ENCODE data around the gene FARS2.

The FARS2 gene

DNA sequence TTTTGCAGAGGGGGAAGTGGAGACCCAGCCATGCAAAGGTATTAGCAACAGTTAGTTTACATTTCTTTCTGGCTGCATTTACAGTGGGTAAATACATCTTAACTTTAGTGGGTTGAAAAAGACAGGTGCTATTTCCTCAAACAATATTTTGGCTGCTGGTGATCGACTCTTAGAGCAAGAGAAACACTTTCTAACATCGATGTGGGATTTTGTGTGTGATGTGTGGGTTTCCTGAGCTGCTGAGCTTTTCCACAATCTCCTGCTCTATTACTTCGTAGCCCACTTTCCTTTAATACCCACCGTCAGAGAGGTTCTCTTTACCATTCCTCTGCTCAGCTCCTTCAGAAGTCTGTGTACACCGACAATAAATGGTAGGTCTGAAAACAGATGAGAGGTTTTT, 406.4 kb downstream of the FARS2 start:
- TF ChIP-seq, protein P1, sequence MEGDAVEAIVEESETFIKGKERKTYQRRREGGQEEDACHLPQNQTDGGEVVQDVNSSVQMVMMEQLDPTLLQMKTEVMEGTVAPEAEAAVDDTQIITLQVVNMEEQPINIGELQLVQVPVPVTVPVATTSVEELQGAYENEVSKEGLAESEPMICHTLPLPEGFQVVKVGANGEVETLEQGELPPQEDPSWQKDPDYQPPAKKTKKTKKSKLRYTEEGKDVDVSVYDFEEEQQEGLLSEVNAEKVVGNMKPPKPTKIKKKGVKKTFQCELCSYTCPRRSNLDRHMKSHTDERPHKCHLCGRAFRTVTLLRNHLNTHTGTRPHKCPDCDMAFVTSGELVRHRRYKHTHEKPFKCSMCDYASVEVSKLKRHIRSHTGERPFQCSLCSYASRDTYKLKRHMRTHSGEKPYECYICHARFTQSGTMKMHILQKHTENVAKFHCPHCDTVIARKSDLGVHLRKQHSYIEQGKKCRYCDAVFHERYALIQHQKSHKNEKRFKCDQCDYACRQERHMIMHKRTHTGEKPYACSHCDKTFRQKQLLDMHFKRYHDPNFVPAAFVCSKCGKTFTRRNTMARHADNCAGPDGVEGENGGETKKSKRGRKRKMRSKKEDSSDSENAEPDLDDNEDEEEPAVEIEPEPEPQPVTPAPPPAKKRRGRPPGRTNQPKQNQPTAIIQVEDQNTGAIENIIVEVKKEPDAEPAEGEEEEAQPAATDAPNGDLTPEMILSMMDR (conservative IDR thresholded peaks at IDR 0.05; ENCODE audit: low read depth, low read length), result no peak
- DNase-seq (ENCODE audit: low read depth), result no peak
- no peak overlapping the region for H3K4me3 ChIP-seq (ENCODE audit: low read depth, low read length)

DNA sequence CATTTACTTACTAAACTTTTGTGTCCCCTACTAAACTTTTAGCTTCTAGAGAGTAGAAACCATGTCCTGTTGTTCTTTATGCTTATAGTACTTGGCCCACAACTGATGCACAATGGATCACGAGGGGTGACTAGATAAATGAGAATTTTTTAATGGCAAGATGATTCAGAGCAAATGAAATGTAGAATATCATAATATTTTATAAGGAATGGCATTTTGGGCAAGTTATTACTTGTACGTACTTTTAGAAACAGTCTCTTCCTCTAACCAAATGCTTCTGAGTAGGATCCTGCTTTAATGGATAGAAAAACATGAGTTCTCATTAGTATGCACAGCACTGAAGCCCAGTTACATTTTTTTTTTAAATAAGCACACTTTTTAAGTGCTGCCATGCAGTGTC, 409.1 kb downstream of the FARS2 start:
- TF ChIP-seq, protein P1 (conservative IDR thresholded peaks at IDR 0.05; ENCODE audit: low read depth, low read length), result no peak

DNA sequence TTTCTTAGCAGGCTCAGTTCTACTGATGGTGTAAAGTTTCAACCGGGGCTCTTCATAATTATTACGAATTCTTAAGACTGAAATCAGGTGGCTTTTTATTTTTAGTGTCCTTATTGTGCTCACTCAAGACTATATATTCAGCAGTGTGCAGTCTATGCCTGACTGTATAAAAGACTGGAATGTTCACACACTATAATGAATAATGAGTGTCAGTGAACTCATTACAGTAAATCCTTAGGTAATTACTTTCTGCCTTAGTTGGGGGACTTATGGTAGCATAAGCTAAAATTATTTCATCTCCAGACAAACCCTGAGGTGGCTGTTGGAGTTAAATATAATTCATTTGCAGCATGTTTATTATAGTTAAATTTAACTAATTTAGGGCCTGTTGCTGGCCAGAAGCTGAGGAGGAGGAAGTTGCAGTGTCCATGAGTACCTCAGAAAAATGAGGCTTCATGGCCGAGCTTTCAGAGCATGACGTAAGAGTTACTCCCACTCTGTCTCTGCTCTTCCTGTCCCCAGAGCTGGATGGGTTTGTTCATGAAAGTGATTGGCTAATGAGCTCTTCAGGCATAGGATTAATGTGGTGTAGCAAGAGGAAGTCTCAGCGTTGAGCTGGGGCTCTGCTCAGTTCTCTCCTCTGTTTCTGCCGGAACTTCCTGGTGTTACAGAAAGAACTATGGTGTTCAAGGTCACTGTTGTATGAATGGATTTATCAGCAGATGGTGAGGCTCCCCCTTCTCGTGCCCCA, 409.7 kb downstream of the FARS2 start:
- TF ChIP-seq, protein P1 (conservative IDR thresholded peaks at IDR 0.05; ENCODE audit: low read depth, low read length), result no peak
- H3K4me3 ChIP-seq (ENCODE audit: low read depth, low read length), result no peak overlapping the region
- DNase-seq (ENCODE audit: low read depth), result peak; percentile 70

More for the DNA sequence above, 409.1 kb downstream of the FARS2 start:
- DNase-seq (ENCODE audit: low read depth), result no peak
- no peak overlapping the region for H3K4me3 ChIP-seq (ENCODE audit: low read depth, low read length)

DNA sequence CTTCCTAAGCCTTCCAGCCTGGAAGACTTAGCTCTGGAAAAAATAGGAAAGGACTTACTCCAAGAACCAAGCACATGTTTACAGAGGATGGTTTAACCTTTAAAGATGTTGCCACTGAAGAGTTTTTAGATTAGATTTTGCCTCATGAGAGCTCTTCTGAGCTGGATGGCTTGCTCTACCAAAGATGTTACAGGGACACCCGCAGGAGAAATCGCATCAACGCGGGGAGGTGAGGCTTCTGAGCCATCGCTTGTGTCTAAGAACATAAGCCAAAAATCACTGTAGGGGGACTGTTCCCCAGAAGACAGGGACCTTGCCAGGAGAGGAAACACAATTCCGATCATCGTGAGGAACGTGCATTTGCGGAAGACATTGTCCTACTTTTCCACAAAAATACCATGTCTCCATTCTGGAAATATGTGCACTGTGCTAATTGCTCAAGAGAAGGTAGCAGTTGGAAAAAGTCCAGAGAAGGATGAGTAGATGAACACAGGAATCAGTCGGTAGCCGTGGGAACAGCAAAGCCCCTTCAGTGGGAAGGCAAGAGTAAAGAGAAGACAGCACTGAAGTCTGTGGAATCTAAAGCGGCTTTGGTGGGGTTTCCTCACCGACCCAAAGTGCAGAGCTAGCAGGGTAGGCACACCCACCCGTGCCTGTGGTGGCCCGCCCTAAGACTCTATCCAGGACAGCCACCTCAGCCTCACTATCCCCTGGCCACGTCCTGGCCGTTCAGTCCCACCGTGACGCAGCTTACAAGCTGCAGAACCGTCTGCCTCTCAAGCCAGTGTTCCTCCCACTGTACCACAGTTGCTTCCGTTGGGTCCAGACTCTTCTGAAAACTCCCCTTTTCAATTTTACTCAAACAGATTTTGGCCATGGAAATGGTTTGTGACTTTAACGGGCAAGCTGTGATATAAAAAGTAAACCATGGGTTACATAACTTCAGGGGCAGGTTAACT, 410.6 kb downstream of the FARS2 start:
- no peak overlapping the region for H3K4me3 ChIP-seq (ENCODE audit: low read depth, low read length)
- TF ChIP-seq, protein P1 (conservative IDR thresholded peaks at IDR 0.05; ENCODE audit: low read depth, low read length), result peak; percentile 4
- no peak for DNase-seq (ENCODE audit: low read depth)

DNA sequence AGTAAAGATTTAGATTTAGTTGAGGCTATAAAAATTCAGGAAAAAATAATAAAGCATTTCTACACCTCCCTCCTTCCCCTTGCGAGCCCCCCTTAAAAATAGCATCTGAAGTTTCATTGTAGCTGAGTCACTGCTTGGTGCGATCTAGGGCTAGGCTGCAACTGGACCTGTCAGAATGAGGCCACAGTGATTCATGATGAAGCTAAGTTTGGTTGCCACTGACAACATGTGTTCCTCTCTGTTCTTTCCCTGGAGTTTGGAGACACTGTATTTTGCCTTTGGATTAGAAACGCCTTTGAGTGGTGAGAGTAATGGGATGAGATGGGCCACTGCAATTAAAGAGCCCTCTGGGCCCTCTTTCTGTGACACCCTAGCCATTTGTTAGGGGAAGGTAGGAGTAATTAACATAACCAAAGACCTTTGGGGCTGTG, 411.3 kb downstream of the FARS2 start:
- TF ChIP-seq, protein P1 (conservative IDR thresholded peaks at IDR 0.05; ENCODE audit: low read depth, low read length), result no peak
- H3K4me3 ChIP-seq (ENCODE audit: low read depth, low read length), result no peak overlapping the region
- DNase-seq (ENCODE audit: low read depth), result peak; percentile 91

DNA sequence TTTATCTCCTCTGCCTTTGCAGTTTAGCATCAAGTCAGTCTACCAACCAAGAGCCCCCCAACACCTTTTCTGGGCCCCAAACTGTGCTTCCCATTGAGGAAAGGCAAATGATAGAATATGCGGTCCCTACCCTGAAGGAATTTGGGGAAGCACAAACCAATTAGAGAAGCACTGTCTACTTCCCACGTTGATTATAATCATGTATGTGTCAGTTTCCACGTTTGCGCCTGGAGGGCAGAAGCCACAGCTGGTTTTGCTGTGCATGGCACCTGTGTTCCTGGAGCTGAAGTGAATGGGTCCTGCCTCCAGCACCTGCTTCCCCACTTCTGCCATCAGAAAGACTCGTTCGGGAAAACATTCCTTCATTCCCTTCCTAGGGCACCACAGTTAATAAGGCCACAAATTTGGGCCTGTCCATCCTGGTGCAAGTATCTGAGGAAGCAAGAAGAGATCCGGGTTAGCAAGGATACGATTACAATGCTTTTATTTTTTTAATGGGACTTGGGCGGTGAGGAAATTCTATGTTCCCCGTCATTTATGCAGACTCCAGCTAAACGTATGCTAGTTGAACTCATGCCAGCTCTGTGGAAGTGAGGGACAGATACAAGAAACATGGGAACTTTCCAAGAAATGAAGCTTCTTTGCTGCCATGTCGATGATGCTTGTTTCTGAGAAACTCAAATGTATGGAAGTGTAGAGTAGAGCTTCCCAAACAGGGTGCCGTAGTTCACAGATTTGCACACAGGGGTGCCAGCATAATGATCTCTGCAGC, 411.9 kb downstream of the FARS2 start:
- DNase-seq (ENCODE audit: low read depth), result no peak
- no peak overlapping the region for H3K4me3 ChIP-seq (ENCODE audit: low read depth, low read length)
- TF ChIP-seq, protein P1 (conservative IDR thresholded peaks at IDR 0.05; ENCODE audit: low read depth, low read length), result no peak
